ENCODE measurements around the gene PCSK6.

DNA sequence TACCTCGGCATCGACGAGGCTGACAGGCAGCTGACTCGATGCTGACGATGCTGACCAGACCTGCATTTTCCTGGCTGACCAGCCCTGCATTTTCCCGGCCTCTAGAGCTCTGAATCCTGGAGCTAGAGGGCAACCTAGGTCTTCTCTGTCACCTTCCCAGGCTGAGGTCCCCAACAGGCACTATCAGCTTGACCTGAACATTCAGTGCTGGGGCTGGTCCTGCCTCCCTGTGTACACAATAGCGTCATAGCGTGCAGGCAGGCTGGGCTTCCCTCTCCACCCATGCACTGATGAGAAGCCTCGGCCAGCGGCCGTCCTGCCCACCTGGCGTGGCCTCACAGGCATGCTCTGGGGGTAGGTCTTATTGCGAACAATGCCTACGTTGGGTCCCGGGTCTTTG lies 132.2 kb downstream of the PCSK6 start:
- TF ChIP-seq, protein P1, sequence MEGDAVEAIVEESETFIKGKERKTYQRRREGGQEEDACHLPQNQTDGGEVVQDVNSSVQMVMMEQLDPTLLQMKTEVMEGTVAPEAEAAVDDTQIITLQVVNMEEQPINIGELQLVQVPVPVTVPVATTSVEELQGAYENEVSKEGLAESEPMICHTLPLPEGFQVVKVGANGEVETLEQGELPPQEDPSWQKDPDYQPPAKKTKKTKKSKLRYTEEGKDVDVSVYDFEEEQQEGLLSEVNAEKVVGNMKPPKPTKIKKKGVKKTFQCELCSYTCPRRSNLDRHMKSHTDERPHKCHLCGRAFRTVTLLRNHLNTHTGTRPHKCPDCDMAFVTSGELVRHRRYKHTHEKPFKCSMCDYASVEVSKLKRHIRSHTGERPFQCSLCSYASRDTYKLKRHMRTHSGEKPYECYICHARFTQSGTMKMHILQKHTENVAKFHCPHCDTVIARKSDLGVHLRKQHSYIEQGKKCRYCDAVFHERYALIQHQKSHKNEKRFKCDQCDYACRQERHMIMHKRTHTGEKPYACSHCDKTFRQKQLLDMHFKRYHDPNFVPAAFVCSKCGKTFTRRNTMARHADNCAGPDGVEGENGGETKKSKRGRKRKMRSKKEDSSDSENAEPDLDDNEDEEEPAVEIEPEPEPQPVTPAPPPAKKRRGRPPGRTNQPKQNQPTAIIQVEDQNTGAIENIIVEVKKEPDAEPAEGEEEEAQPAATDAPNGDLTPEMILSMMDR (IDR thresholded peaks at IDR 0.05), result no peak
- no peak for TF ChIP-seq POLR2A (IDR thresholded peaks at IDR 0.05)
